Measurements from ENCODE around the gene FLRT1.

GRCh38 chr11:64055077-64055476 lies 19.3 kb downstream of the FLRT1 start:
- TF ChIP-seq POLR2A (IDR thresholded peaks at IDR 0.05; ENCODE audit: low read depth, low read length) (no peak), TAF1 (IDR thresholded peaks at IDR 0.05; ENCODE audit: borderline replicate concordance, low read depth, low read length) (no peak)
